ENCODE data around the gene NLRC3.
"Not testable (repeated sequence)": the region's sequence is repeated elsewhere in the genome, so short reads cannot be mapped to it uniquely, and the experiment has no call there.

The NLRC3 gene, protein sequence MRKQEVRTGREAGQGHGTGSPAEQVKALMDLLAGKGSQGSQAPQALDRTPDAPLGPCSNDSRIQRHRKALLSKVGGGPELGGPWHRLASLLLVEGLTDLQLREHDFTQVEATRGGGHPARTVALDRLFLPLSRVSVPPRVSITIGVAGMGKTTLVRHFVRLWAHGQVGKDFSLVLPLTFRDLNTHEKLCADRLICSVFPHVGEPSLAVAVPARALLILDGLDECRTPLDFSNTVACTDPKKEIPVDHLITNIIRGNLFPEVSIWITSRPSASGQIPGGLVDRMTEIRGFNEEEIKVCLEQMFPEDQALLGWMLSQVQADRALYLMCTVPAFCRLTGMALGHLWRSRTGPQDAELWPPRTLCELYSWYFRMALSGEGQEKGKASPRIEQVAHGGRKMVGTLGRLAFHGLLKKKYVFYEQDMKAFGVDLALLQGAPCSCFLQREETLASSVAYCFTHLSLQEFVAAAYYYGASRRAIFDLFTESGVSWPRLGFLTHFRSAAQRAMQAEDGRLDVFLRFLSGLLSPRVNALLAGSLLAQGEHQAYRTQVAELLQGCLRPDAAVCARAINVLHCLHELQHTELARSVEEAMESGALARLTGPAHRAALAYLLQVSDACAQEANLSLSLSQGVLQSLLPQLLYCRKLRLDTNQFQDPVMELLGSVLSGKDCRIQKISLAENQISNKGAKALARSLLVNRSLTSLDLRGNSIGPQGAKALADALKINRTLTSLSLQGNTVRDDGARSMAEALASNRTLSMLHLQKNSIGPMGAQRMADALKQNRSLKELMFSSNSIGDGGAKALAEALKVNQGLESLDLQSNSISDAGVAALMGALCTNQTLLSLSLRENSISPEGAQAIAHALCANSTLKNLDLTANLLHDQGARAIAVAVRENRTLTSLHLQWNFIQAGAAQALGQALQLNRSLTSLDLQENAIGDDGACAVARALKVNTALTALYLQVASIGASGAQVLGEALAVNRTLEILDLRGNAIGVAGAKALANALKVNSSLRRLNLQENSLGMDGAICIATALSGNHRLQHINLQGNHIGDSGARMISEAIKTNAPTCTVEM

DNA sequence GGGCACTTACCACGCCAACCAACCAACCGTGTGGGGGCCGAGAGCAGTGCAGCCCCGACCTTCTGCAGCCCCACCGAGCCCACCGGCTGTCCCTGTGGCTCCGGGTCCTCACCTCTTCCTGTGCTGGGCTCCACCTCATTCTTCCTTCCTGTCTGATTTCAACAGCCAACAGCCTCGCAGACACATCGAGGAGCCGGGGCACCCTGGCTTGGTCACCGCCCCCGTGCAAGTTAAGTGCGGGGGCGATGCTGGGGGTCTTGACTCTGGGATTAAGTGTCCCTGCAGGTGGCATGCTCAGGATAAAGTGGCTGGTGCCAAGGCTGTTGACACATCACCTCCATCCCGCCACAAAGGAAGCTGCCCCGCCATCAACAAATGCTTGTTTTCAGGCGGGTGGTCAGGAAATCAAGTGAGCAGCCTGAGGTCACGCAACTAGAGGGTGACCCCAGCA lies at the start of gene NLRC3:
Gene NLRC3 (minus strand): TSS at position 102 of the 451 bp plus-strand sequence. CDS start 12,367 bp downstream, outside the sequence.
- Histone ChIP-seq H3K27ac (peak within 1 kb of the TSS in 16 of 21 experiments; percentile 31 to 95 (median 73)), H3K4me3 (peak within 1 kb of the TSS; percentile 17 to 41 (median 31))

DNA sequence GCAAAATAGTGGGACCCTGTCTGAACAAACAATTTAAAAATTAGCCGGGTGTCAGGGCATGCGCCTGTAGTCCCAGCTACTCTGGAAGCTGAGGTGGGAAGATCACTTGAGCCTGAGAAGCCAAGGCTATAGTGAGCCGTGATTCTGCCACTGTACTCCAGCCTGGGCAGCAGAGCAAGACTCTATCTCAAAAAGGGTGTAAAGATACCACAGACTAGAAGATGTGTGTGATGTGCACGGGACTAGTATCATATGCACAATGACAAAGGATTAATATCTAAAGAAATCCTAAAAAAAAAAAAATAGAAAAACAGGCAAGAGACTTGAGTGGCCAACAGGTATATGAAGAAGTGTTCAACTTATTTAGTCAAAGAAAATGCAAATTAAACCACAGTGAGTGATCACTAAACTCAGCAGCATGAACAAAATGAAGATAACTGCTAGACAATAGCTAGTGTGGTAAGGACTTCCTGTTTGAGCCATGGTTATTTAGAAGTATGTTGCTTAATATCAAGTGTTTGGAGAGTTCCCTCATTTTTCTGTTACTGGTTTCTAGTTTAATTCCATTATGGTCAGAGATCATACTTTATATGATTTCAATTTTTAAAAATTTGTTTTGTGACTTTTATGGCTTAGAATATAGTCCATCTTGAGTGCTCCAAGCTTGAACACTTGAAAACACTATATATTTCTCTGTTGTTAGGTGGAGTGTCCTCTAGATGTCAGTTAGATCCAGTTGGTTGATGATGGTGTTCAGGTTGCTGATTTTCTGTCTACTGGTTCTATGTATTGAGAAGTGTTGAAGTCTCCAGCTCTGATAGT lies 48.9 kb upstream of the NLRC3 start:
- H3K27ac ChIP-seq: peak overlapping the region in 9 of 21 experiments; percentile 10 to 75 (median 30)
- H3K4me3 ChIP-seq: no peak overlapping the region

- no peak overlapping the region for H3K4me3 ChIP-seq
- H3K27ac ChIP-seq: peak overlapping the region in 4 of 21 experiments; percentile 10 to 70 (median 43)
These were observed 48.1 kb upstream of the NLRC3 start for GRCh38 chr16:3625331-3625730.

DNA sequence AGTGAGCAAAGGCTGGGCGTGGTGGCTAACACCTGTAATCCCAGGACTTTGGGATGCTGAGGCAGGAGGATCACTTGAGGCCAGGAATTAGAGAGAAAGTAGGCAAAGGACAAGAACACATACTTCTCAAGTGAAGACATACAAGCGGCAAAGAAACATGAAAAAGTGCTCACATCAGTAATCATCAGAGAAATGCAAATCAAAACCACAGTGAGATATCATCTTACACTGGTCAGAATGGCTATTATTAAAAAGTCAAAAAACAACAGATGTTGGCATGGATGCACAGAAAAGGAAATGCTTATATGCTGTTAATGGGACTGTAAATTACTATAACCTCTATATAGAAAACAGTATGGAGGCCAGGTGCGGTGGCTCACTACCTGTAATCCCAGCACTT lies 46.4 kb upstream of the NLRC3 start:
- Histone ChIP-seq H3K4me3 (no peak overlapping the region), H3K27ac (no peak overlapping the region)

DNA sequence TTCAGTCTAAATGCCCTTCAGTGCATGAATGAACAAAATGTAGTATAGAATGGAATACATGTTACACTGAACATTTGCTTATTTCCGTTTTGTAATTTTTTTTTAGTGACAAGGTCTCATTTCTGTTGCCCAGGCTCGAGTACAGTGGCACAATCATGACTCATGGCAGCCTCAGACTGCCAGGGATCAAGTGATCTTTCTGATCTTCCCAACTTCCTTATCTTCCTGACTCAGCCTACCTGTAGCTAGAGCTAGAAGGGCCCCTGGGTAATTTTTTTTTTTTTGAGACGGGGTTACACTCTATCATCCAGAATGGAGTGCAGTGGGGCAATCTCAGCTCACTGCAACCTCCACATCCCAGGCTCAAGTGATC lies 41.6 kb upstream of the NLRC3 start:
- Histone ChIP-seq H3K4me3 (no peak overlapping the region), H3K27ac (no peak overlapping the region)

GRCh38 chr16:3612510-3613466 lies 35.6 kb upstream of the NLRC3 start:
- peak overlapping the region in 13 of 21 experiments; percentile 88 to 97 (median 92) for H3K27ac ChIP-seq
- peak overlapping the region; percentile 71 to 98 (median 92) for H3K4me3 ChIP-seq

DNA sequence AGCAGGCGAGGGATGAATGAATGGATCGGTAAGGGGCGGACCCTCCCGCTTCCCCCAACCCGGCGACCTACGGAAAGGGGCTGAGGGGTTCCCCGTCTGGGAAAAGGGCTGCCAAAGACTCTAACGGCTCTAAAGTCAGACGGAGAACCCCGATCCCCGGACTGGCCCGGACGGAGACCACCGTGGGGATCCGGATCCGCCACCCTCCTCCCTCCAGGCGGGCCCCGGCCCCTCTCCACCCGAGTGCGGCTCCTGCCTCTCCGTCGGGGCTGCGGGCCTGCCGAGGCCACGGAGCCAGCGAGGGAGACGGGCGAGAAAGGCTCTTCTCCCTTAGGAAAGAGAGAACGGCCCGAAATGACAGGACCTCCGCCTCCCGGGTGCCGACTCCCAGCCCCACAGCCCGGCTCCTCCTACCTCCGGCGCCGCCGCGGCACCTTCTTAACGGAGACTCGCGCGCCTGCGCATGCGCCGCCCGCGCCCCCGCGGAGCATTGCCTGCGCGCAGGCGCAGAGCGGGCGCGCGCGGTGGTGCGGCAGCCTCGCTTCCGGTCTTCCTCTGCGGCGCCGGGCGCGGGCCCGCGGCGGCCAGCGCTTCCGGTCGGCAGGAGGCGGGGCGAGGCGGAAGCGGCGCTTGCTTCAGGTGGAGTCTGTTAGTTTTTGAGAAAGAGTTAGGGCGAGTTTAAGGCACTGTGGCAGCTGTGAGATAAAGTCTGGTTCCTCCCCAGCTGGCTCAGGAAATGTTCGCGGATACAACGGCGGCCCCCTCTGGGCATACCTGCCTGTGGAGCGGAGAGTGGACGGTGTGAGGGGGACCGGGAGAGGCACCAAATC lies 34.2 kb upstream of the NLRC3 start, which contains the start of gene SLX4:
Gene SLX4 (minus strand): TSS at position 461 of the 830 bp plus-strand sequence. CDS start 2,642 bp downstream, outside the sequence.
- Histone ChIP-seq H3K4me3 (peak within 1 kb of the TSS; percentile 71 to 98 (median 92)), H3K27ac (peak within 1 kb of the TSS; percentile 76 to 97 (median 92))

- Histone ChIP-seq H3K4me3 (peak overlapping the region; percentile 71 to 98 (median 92)), H3K27ac (peak overlapping the region; percentile 65 to 97 (median 92))
These were observed 33.5 kb upstream of the NLRC3 start for GRCh38 chr16:3610698-3611145.

- Histone ChIP-seq H3K4me3 (peak overlapping the region in 6 of 7 experiments; percentile 90 to 98 (median 94)), H3K27ac (peak overlapping the region in 5 of 21 experiments; percentile 90 to 97 (median 93))
These were observed 32.9 kb upstream of the NLRC3 start for GRCh38 chr16:3609895-3610697.

DNA sequence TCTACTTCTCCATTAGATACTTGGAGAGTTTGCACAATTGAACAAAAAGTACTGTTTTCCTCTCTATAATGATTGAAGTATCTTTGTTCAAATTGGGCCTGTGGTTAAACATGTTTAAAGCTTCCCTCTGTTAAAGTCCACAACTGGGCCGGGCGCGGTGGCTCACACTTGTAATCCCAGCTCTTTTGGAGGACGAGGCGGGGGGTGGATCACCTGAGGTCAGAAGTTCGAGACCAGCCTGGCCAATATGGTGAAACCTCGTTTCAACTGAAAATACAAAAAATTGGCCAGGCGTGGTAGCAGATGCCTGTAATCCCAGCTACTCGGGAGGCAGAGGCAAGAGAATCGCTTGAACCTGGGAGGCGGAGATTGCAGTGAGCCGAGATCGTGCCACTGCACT lies 31.8 kb upstream of the NLRC3 start:
- H3K27ac ChIP-seq, H3K4me3 ChIP-seq: not testable (repeated sequence)

DNA sequence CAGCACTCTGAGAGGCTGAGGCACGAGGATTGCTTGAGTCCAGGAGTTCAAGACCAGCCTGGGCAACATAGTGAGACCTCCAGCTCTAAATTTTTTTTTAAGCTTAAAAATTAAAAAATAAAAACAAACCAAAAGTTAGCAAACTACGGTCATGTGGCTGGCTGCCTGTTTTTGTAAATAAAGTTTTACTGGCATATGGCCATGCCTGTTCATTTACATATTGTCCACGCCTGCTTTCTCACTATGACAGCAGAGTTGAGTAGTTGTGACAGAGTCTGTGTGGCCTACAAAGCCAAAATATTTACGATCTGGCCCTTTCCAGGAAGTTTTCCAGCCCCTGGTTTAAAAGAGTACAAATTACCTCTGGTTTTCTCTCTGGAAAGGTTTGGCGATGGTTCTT lies 30.9 kb upstream of the NLRC3 start:
- Histone ChIP-seq H3K27ac (no peak overlapping the region), H3K4me3 (no peak overlapping the region)

DNA sequence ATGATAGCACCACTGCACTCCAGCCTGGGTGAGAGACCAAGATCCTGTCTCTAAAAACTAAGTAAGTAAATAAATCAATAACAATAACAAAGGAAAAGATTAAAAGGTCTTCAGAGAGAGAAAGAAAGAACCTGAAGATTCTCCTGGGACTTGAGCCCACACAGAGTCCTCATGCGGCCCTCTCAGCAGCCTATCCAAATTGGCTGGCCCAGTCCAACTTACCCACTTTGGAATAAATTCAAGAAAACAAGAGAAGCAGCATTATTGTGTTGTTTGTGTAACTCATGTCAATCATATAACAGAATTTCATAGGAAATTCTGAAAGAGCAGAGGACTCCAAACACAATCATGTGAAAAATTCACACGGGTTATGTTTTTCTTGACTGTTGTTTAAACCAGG lies 30.4 kb upstream of the NLRC3 start:
- no peak overlapping the region for H3K27ac ChIP-seq
- no peak overlapping the region for H3K4me3 ChIP-seq

- Histone ChIP-seq H3K4me3 (no peak overlapping the region), H3K27ac (no peak overlapping the region)
These were observed 30.0 kb upstream of the NLRC3 start for GRCh38 chr16:3607161-3607560.

- no peak overlapping the region for H3K27ac ChIP-seq
- H3K4me3 ChIP-seq: no peak overlapping the region
These were observed 29.2 kb upstream of the NLRC3 start for GRCh38 chr16:3606441-3606840.

DNA sequence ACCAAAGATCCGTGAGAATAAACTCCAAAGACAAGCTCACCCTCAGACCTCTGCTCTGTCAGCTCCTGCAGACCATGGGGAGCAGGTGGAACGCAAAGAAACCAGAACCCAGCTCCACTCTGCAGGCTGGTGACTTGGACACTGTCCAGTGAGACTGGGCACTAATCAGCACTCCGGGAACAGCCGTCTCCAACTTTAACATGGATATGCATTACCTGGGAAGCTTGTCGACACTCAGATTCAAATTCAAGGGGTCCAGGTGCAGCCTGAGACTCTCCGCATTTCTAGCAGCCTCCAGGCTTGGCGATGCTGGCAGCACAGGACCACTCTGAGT lies 25.1 kb upstream of the NLRC3 start:
- H3K27ac ChIP-seq: no peak overlapping the region
- H3K4me3 ChIP-seq: no peak overlapping the region

- Histone ChIP-seq H3K4me3 (no peak overlapping the region), H3K27ac (no peak overlapping the region)
These were observed 24.6 kb upstream of the NLRC3 start for GRCh38 chr16:3601614-3602319.
